Pancreas (tissue), 10 donors: ENCODE data around the gene FBXO31. TPM values are rescaled to one million over a fixed set of nuclear protein-coding genes. Genes with fewer than 3 reads are reported as not detected.

Experiments
- ATAC-seq, 4 donors: fragments of 200-7000 bp; cut with Tn5 transposase; one replicate each; pipeline versions ENCODE4 v1.8.0 to v1.9.1; 2020; ENCODE audit warnings: mild to moderate bottlenecking in 4 of 4, moderate library complexity in 4 of 4
- DNase-seq, 6 donors: peaks; one replicate each; pipeline ENCODE4 v3.0.0-alpha.2; 2020
- FAIRE-seq: peaks from 2 replicates; lab custom pipeline; 2012; peaks lifted over from hg19 to GRCh38; lab: Jason Lieb, UNC
- H3K27ac ChIP-seq, 4 donors: fragments of 200-600 bp; sonication (generic); 1 replicate in 3 of 4; 2 replicates in 1 of 4; pipeline versions ENCODE4 v1.5.0 to v1.8.0; 2020
- H3K27me3 ChIP-seq, 4 donors: fragments of 200-600 bp; one replicate each; pipeline ENCODE4 v1.8.0; 2021
- H3K36me3 ChIP-seq, 3 donors: fragments of 200-600 bp; sonication (generic) in 1 of 3; one replicate each; pipeline versions ENCODE4 v1.5.0 to v1.8.0; 2020 to 2021
- H3K4me1 ChIP-seq, 3 donors: fragments of 200-600 bp; one replicate each; pipeline ENCODE4 v1.8.0; 2021
- H3K4me3 ChIP-seq, 4 donors: fragments of 200-600 bp; sonication (generic) in 2 of 4; one replicate each; pipeline versions ENCODE4 v1.5.0 to v1.8.0; 2020 to 2021
- H3K9me3 ChIP-seq, 4 donors: fragments of 200-600 bp; one replicate each; pipeline ENCODE4 v1.8.0; 2021
- CTCF ChIP-seq, 4 donors: fragments of 200-600 bp; sonication (generic) in 3 of 4; IDR thresholded peaks; one replicate each; pipeline versions ENCODE4 v1.5.0 to v1.8.0; 2021; ENCODE audit warnings: antibody characterized with exemption in 4 of 4
- WGBS, 2 donors: extraction: QIAGEN DNeasy Blood & Tissue Kit; methylation state at CpG; one replicate each; pipeline ENCODE4 v1.1.7; 2013; 5-methylcytosine and 5-hydroxymethylcytosine counted together
- intact Hi-C, 3 donors: fragments of 100-400 bp; cut with DNase I; formaldehyde crosslinking; loops; one replicate each; pipeline versions ENCODE4 v1.11.1 to v1.14.2; 2022
- polyA plus RNA-seq, 2 donors: library from polyadenylated mRNA; stranded (reverse); fragments of 200-250 nt; gene quantifications; one replicate each; pipeline ENCODE4 v1.2.3, GENCODE V29; 2013
- total RNA-seq, 6 donors: library from RNA; stranded (reverse); fragmentation: NEBNext Ultra II Directional in 4 of 6; extraction: Animal tissue kit (Norgen Biotek cat#: 25700) in 4 of 6; gene quantifications; one replicate each; pipeline versions ENCODE4 v1.2.1 to v1.2.4, GENCODE V29; 2021 to 2023
- donor health status: healthy with polysubstance abuse.
- donor health status: DM: no; HTN: no; CAD: no; lungs with moderate emphysema.
- donor health status: DM: no; HTN: no; CAD: no.
- donor health status: control.
- donor health status: control.
- donor health status: Bipolar disorder and iron deficiency.
- donor health status: DM: yes; HTN: yes; CAD: no.
- donor health status: DM: no; HTN: no; CAD: no.
- donor health status: DM: no; HTN: no; CAD: no.
- donor health status: DM: yes; HTN: yes; CAD: no.

Gene FBXO31
- total and polyA plus RNA-seq, 8 donors: 18.8 to 37.3 (median 24.9) TPM

- FAIRE-seq (no peak), ATAC-seq (peak in 1 of 4 donors; percentile 43), DNase-seq (no peak)
- Histone ChIP-seq H3K4me3 (no peak overlapping the region), H3K36me3 (peaks cover 0 to 55% (median 8%) of the 10 kb centered on the region in 3 donors), H3K9me3 (no peaks in the 10 kb centered on the region), H3K27ac (no peak overlapping the region), H3K4me1 (no peaks in the 10 kb centered on the region), H3K27me3 (no peaks in the 10 kb centered on the region)
- intact Hi-C loops: loop anchor here in 1 of 3 donors (10.0 kb wide), 1 partner anchor 222 kb away; no protein-coding TSS in a partner anchor
- WGBS, 2 donors: 88 to 94% methylated on average over 31 of the region's 31 CpGs
- no peak for TF ChIP-seq CTCF (IDR thresholded peaks at IDR 0.05)
Measured at GRCh38 chr16:87412371-87412995, 28.9 kb upstream of the FBXO31 start.

GRCh38 chr16:87411375-87412271 is 28.0 kb upstream of the FBXO31 start:
- no peak for DNase-seq
- intact Hi-C loops: loop anchor here in 1 of 3 donors (10.0 kb wide), 1 partner anchor 223 kb away; no protein-coding TSS in a partner anchor
- no peaks in the 10 kb centered on the region for H3K27me3 ChIP-seq
- peaks cover 0 to 48% (median 7%) of the 10 kb centered on the region in 3 donors for H3K36me3 ChIP-seq
- FAIRE-seq: no peak
- no peaks in the 10 kb centered on the region for H3K9me3 ChIP-seq
- 92 to 96% methylated on average over 49 of the region's 49 CpGs for WGBS, 2 donors
- peak in 2 of 4 donors; percentile 61 for ATAC-seq
- TF ChIP-seq CTCF (IDR thresholded peaks at IDR 0.05): no peak
- H3K4me1 ChIP-seq: no peaks in the 10 kb centered on the region
- H3K4me3 ChIP-seq: no peak overlapping the region
- no peak overlapping the region for H3K27ac ChIP-seq

- no peak for TF ChIP-seq CTCF (IDR thresholded peaks at IDR 0.05)
- Histone ChIP-seq H3K27me3 (no peaks in the 10 kb centered on the region), H3K4me3 (no peak overlapping the region), H3K9me3 (no peaks in the 10 kb centered on the region), H3K36me3 (peaks cover 0 to 48% (median 7%) of the 10 kb centered on the region in 3 donors), H3K27ac (no peak overlapping the region), H3K4me1 (no peaks in the 10 kb centered on the region)
- FAIRE-seq: no peak
- 90 to 92% methylated on average over 14 of the region's 14 CpGs for WGBS, 2 donors
- ATAC-seq: no peak
- no peak for DNase-seq
- intact Hi-C loops: loop anchor here in 1 of 3 donors (10.0 kb wide), 1 partner anchor 224 kb away; no protein-coding TSS in a partner anchor
Measured at GRCh38 chr16:87410968-87411367, 27.4 kb upstream of the FBXO31 start.

- 90 to 95% methylated on average over 11 of the region's 11 CpGs for WGBS, 2 donors
- no peak for ATAC-seq
- FAIRE-seq: no peak
Measured at GRCh38 chr16:87410530-87410929, 27.0 kb upstream of the FBXO31 start.

More at GRCh38 chr16:87410530-87410929, 27.0 kb upstream of the FBXO31 start:
- DNase-seq: no peak
- no peak for TF ChIP-seq CTCF (IDR thresholded peaks at IDR 0.05)
- intact Hi-C loops: loop anchor here in 1 of 3 donors (10.0 kb wide), 1 partner anchor 224 kb away; no protein-coding TSS in a partner anchor
- no peaks in the 10 kb centered on the region for H3K27me3 ChIP-seq
- H3K36me3 ChIP-seq: peaks cover 0 to 52% (median 10%) of the 10 kb centered on the region in 3 donors
- H3K9me3 ChIP-seq: no peaks in the 10 kb centered on the region
- no peak overlapping the region for H3K4me3 ChIP-seq
- H3K4me1 ChIP-seq: no peaks in the 10 kb centered on the region
- no peak overlapping the region for H3K27ac ChIP-seq
